ENCODE measurements around the gene MYH3.
A peak's percentile ranks its signal among the peaks of the same experiment; 100 is the strongest.
"Not testable (repeated sequence)": the region's sequence is repeated elsewhere in the genome, so short reads cannot be mapped to it uniquely, and the experiment has no call there.

MYH3 gene

GRCh38 chr17:10657148-10657547, at the start of gene MYH3:
MYH3 (minus strand) TSS chr17:10657309; CDS start chr17:10655064, 2,245 bp downstream.
- no peaks in the 10 kb centered on the region for H3K27me3 ChIP-seq (ENCODE audit: control insufficient read depth in 2 of 2, insufficient read depth in 2 of 2, low read length in 2 of 2)
- no peaks in the 10 kb centered on the region for H3K4me1 ChIP-seq (ENCODE audit: control insufficient read depth in 2 of 2, insufficient read depth in 2 of 2, low read length in 2 of 2)
- H3K9me3 ChIP-seq (ENCODE audit: control insufficient read depth in 2 of 2, low read length in 2 of 2): no peaks in the 10 kb centered on the region
- H3K4me3 ChIP-seq (ENCODE audit: low read length in 2 of 2): no peak within 1 kb of the TSS
- H3K36me3 ChIP-seq (ENCODE audit: control insufficient read depth in 2 of 2, insufficient read depth in 2 of 2, low read length in 2 of 2): peaks cover 0 to 4% of the 10 kb centered on the region in 2 donors
- H3K27ac ChIP-seq (ENCODE audit: low read depth in 2 of 2, low read length in 2 of 2): no peak within 1 kb of the TSS
- no peak within 1 kb of the TSS for H3K9ac ChIP-seq (ENCODE audit: low read depth in 1 of 2, low read length in 2 of 2)

- Histone ChIP-seq H3K9me3 (ENCODE audit: control insufficient read depth in 2 of 2, low read length in 2 of 2) (no peaks in the 10 kb centered on the region), H3K9ac (ENCODE audit: low read depth in 1 of 2, low read length in 2 of 2) (no peak overlapping the region), H3K27me3 (ENCODE audit: control insufficient read depth in 2 of 2, insufficient read depth in 2 of 2, low read length in 2 of 2) (no peaks in the 10 kb centered on the region), H3K27ac (ENCODE audit: low read depth in 2 of 2, low read length in 2 of 2) (no peak overlapping the region), H3K4me3 (ENCODE audit: low read length in 2 of 2) (no peak overlapping the region), H3K36me3 (ENCODE audit: control insufficient read depth in 2 of 2, insufficient read depth in 2 of 2, low read length in 2 of 2) (peaks cover 29 to 37% of the 10 kb centered on the region in 2 donors), H3K4me1 (ENCODE audit: control insufficient read depth in 2 of 2, insufficient read depth in 2 of 2, low read length in 2 of 2) (no peaks in the 10 kb centered on the region)
Measured at GRCh38 chr17:10705727-10706126, 48.6 kb upstream of the MYH3 start.

DNA sequence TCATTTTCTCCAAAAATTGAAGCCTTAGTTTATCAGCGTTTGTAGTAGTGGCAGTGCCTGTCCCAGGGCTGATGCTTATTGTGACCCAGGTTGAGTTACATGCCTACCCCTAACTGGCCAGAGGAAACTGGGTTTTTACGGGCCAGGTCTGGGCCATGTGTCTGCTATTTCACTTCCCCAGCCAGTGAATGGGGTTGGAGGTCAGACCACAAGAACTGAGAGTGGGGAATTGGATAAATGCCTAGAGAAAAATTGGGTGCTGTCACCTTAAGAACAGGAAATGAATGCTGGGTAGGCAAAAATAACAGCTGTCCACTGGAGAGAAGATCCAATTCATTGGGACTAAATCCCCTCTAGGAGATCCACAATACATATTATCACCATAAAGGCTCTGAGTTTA, 45.5 kb upstream of the MYH3 start:
- Histone ChIP-seq H3K9ac (ENCODE audit: low read depth in 1 of 2, low read length in 2 of 2) (no peak overlapping the region), H3K4me3 (ENCODE audit: low read length in 2 of 2) (no peak overlapping the region), H3K27me3 (ENCODE audit: control insufficient read depth in 2 of 2, insufficient read depth in 2 of 2, low read length in 2 of 2) (no peaks in the 10 kb centered on the region), H3K4me1 (ENCODE audit: control insufficient read depth in 2 of 2, insufficient read depth in 2 of 2, low read length in 2 of 2) (peaks cover 4 to 5% of the 10 kb centered on the region in 2 donors), H3K27ac (ENCODE audit: low read depth in 2 of 2, low read length in 2 of 2) (no peak overlapping the region), H3K36me3 (ENCODE audit: control insufficient read depth in 2 of 2, insufficient read depth in 2 of 2, low read length in 2 of 2) (peaks cover 11 to 17% of the 10 kb centered on the region in 2 donors), H3K9me3 (ENCODE audit: control insufficient read depth in 2 of 2, low read length in 2 of 2) (no peaks in the 10 kb centered on the region)

DNA sequence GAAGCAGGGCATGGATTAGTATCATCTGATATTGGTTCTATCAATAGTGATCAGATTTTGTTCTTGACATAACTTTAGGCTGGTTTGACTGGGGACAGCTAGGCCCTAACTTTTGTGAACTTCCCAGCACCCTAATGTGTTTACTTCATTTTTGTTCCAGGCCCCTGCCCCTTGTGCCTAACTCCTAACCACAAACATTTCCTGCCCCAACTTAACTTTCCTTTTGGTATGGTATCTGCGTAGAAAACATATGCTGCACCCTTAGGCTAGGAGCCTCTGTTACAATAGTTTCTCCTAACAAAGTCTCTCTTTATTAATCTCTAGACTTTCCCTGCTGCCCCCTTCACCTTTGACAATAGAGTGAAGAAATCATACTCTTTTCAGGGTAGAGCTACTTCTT, 42.7 kb upstream of the MYH3 start:
- no peaks in the 10 kb centered on the region for H3K9me3 ChIP-seq (ENCODE audit: control insufficient read depth in 2 of 2, low read length in 2 of 2)
- H3K36me3 ChIP-seq (ENCODE audit: control insufficient read depth in 2 of 2, insufficient read depth in 2 of 2, low read length in 2 of 2): peaks cover 0 to 4% of the 10 kb centered on the region in 2 donors
- no peak overlapping the region for H3K9ac ChIP-seq (ENCODE audit: low read depth in 1 of 2, low read length in 2 of 2)
- H3K4me1 ChIP-seq (ENCODE audit: control insufficient read depth in 2 of 2, insufficient read depth in 2 of 2, low read length in 2 of 2): peaks cover 9 to 10% of the 10 kb centered on the region in 2 donors
- H3K27ac ChIP-seq (ENCODE audit: low read depth in 2 of 2, low read length in 2 of 2): no peak overlapping the region
- H3K27me3 ChIP-seq (ENCODE audit: control insufficient read depth in 2 of 2, insufficient read depth in 2 of 2, low read length in 2 of 2): no peaks in the 10 kb centered on the region
- H3K4me3 ChIP-seq (ENCODE audit: low read length in 2 of 2): no peak overlapping the region

DNA sequence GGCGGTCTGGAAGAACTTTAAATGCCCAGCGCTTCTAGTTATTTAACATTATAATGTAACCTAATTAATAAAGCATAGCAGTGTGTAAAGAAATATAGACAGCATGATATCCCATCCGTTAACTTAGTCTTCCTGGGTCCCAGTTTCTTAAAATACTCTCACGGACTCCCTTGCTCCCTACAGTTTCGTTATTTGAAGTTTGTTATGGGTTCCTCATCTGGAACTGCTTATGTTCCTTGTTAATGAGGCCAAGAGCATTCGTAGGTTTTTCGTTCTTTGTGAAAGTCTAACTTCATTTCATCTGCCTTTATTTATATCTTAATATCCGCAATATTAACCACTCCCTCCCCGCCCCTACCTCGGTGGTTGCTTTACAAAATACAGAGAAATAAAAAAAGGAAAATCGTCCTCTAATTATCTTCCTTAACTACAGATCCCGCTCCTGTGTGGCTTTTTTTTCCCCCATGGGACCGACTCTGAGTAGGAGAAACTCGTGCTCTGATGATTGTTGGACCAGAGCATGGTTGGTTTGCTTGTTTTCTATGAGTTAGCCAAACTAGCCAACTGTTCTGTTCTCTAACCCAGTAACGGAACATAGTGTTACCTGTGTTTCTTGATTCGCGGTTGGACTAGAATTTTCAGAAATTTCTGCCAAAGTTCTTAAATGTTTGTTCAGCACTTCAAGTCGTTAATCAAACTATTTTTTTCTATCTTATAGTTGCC, 41.1 kb upstream of the MYH3 start:
- H3K4me3 ChIP-seq (ENCODE audit: low read length in 2 of 2): peak overlapping the region; percentile 79 to 93
- H3K36me3 ChIP-seq (ENCODE audit: control insufficient read depth in 2 of 2, insufficient read depth in 2 of 2, low read length in 2 of 2): peaks cover 10 to 16% of the 10 kb centered on the region in 2 donors
- peak overlapping the region; percentile 90 to 93 for H3K27ac ChIP-seq (ENCODE audit: low read depth in 2 of 2, low read length in 2 of 2)
- H3K27me3 ChIP-seq (ENCODE audit: control insufficient read depth in 2 of 2, insufficient read depth in 2 of 2, low read length in 2 of 2): no peaks in the 10 kb centered on the region
- H3K9me3 ChIP-seq (ENCODE audit: control insufficient read depth in 2 of 2, low read length in 2 of 2): no peaks in the 10 kb centered on the region
- peaks cover 9 to 10% of the 10 kb centered on the region in 2 donors for H3K4me1 ChIP-seq (ENCODE audit: control insufficient read depth in 2 of 2, insufficient read depth in 2 of 2, low read length in 2 of 2)
- peak overlapping the region; percentile 94 to 97 for H3K9ac ChIP-seq (ENCODE audit: low read depth in 1 of 2, low read length in 2 of 2)

DNA sequence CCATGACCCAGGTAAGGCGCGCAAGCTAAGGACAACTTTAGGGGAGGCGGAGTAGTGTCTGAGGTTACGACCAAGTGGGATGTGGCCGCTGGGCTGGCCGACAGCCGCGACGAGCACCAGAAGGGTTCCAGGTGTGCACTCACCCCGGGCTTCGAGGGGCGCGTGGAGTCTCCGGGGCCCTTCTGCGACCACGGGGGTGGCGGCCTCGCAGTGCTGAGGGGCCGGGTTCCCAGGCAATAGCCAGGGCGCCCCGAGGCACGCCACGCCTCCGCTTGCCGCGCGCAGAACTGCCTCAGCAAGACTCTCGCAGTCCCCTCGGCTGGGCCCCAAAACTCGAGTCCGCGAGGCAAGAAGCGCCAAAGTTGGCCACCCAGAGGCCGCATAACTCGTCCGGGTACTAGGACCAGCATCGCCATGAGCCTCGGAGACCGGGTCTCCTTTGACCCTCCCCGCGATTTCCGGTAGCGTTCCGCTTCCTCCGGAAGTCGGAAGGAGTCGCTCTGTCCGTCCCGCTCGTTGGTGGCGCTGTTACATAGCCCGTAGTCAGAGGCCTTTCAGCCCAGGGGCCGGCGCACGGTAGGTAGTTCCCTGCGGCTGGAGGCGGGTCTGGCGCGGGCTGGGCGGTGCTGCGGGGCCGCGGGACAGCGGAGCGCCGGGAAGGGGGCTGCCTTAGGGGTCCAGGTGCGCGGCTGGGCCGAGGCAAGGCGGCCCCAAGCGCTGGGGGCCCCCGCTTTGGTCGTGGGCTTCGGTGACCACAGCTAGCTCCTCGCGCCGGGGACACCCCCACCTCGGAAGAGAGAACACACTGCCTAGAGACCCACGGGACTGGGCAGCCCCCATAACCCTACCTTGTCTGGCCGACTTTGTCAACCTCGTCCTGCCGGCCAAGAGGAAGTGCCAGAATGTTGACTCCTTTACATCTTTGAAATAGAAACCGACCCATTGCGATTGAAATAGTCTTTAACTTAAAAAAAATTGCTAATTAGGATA, 40.3 kb upstream of the MYH3 start, which contains the start of the genes ADPRM and SCO1:
Gene ADPRM, plus strand, starts transcription at position 503 of the 990 bp plus-strand sequence. CDS start 7,333 bp downstream, outside the sequence.
Gene SCO1, minus strand, starts transcription at position 442 of the 990 bp plus-strand sequence. Its CDS starts 26 bp downstream, at position 416.
- peaks cover 9 to 10% of the 10 kb centered on the region in 2 donors for H3K4me1 ChIP-seq (ENCODE audit: control insufficient read depth in 2 of 2, insufficient read depth in 2 of 2, low read length in 2 of 2)
- H3K27ac ChIP-seq (ENCODE audit: low read depth in 2 of 2, low read length in 2 of 2): peak within 1 kb of the TSS; percentile 90 to 93

DNA sequence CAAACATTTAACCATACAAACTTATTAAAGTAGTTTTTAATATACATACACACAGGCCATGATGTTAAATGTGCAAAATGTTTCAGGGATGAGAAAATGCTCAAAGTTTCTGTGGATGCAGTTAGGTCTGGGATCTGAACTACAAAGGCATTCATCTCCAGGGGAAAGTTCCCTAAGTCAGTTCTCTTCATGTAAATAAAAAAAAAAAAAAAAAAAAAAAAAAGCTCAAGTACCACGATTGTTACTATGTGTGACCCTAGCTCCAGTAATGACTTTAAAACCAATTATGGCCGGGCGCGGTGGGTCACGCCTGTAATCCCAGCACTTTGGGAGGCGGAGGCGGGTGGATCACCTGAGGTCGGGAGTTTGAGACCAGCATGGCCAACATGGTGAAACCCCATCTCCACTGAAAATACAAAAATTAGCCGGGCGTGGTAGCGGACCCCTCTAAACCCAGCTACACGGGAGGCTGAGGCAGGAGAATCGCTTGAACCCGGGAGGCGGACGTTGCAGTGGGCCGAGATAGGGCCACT, 38.8 kb upstream of the MYH3 start:
- not testable (repeated sequence) for H3K9ac ChIP-seq (ENCODE audit: low read depth in 1 of 2, low read length in 2 of 2); H3K27ac ChIP-seq (ENCODE audit: low read depth in 2 of 2, low read length in 2 of 2); H3K4me1 ChIP-seq (ENCODE audit: control insufficient read depth in 2 of 2, insufficient read depth in 2 of 2, low read length in 2 of 2); H3K27me3 ChIP-seq (ENCODE audit: control insufficient read depth in 2 of 2, insufficient read depth in 2 of 2, low read length in 2 of 2); H3K9me3 ChIP-seq (ENCODE audit: control insufficient read depth in 2 of 2, low read length in 2 of 2)
- Histone ChIP-seq H3K36me3 (ENCODE audit: control insufficient read depth in 2 of 2, insufficient read depth in 2 of 2, low read length in 2 of 2) (peaks cover 33% of the 10 kb centered on the region in 2 donors), H3K4me3 (ENCODE audit: low read length in 2 of 2) (peak overlapping the region; percentile 79 to 93)

More for the DNA sequence above, 40.3 kb upstream of the MYH3 start, which contains the start of the genes ADPRM and SCO1:
- Histone ChIP-seq H3K4me3 (ENCODE audit: low read length in 2 of 2) (peak within 1 kb of the TSS; percentile 79 to 93), H3K27me3 (ENCODE audit: control insufficient read depth in 2 of 2, insufficient read depth in 2 of 2, low read length in 2 of 2) (no peaks in the 10 kb centered on the region), H3K36me3 (ENCODE audit: control insufficient read depth in 2 of 2, insufficient read depth in 2 of 2, low read length in 2 of 2) (peaks cover 19% of the 10 kb centered on the region in 2 donors), H3K9me3 (ENCODE audit: control insufficient read depth in 2 of 2, low read length in 2 of 2) (no peaks in the 10 kb centered on the region), H3K9ac (ENCODE audit: low read depth in 1 of 2, low read length in 2 of 2) (peak within 1 kb of the TSS; percentile 94 to 97)

- Histone ChIP-seq H3K27ac (ENCODE audit: low read depth in 2 of 2, low read length in 2 of 2) (no peak overlapping the region), H3K9ac (ENCODE audit: low read depth in 1 of 2, low read length in 2 of 2) (no peak overlapping the region), H3K4me3 (ENCODE audit: low read length in 2 of 2) (no peak overlapping the region), H3K9me3 (ENCODE audit: control insufficient read depth in 2 of 2, low read length in 2 of 2) (no peaks in the 10 kb centered on the region), H3K36me3 (ENCODE audit: control insufficient read depth in 2 of 2, insufficient read depth in 2 of 2, low read length in 2 of 2) (peaks cover 52 to 63% of the 10 kb centered on the region in 2 donors), H3K4me1 (ENCODE audit: control insufficient read depth in 2 of 2, insufficient read depth in 2 of 2, low read length in 2 of 2) (no peaks in the 10 kb centered on the region), H3K27me3 (ENCODE audit: control insufficient read depth in 2 of 2, insufficient read depth in 2 of 2, low read length in 2 of 2) (no peaks in the 10 kb centered on the region)
Measured at GRCh38 chr17:10687499-10687898, 30.4 kb upstream of the MYH3 start.

DNA sequence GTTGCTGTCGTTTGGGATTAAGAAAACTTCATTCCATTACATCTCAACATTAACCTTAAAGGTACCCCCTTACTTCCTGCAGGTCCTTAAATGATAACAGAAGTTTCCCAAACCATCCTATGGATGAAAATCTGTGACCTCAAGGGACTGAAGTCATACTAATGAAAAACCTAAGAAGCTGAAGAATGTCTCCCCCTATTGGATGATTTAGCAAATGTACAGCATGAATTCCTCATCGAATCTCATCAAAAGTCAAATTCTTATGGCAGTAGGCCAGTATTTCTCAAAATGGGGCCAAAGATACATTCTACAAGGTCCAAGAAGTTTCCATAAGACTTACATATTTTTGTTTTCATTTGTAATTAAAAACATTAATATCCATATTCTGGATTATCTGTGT, 26.7 kb upstream of the MYH3 start:
- Histone ChIP-seq H3K36me3 (ENCODE audit: control insufficient read depth in 2 of 2, insufficient read depth in 2 of 2, low read length in 2 of 2) (peaks cover 43 to 62% of the 10 kb centered on the region in 2 donors), H3K4me1 (ENCODE audit: control insufficient read depth in 2 of 2, insufficient read depth in 2 of 2, low read length in 2 of 2) (no peaks in the 10 kb centered on the region), H3K27me3 (ENCODE audit: control insufficient read depth in 2 of 2, insufficient read depth in 2 of 2, low read length in 2 of 2) (no peaks in the 10 kb centered on the region), H3K4me3 (ENCODE audit: low read length in 2 of 2) (no peak overlapping the region), H3K27ac (ENCODE audit: low read depth in 2 of 2, low read length in 2 of 2) (no peak overlapping the region), H3K9ac (ENCODE audit: low read depth in 1 of 2, low read length in 2 of 2) (no peak overlapping the region), H3K9me3 (ENCODE audit: control insufficient read depth in 2 of 2, low read length in 2 of 2) (no peaks in the 10 kb centered on the region)

Measured in mucosa of rectum (tissue), 2 donors.